Activated B cell treated with CpG ODN at 0.5 μM for 24 hours (primary cell): ENCODE measurements around the gene MIEN1. TPM values are rescaled to one million over a fixed set of nuclear protein-coding genes. Genes with fewer than 3 reads are reported as not detected.

ENCODE experiments used
- ATAC-seq: fragments of 200-7000 bp; cut with Tn5 transposase; one replicate; pipeline ENCODE4 v1.10.0; 2021; ENCODE audit warnings: low read depth, mild to moderate bottlenecking, moderate library complexity
- CTCF ChIA-PET: fragments of 350-600 bp; sonication (Branson Sonifier 250); formaldehyde crosslinking; loops from one replicate; lab custom pipeline; 2021; ENCODE audit warnings: antibody characterized with exemption; lab: Charles Lee
- POLR2A ChIA-PET: fragments of 350-600 bp; sonication (Branson Sonifier 250); formaldehyde crosslinking; loops from one replicate; lab custom pipeline; 2021; ENCODE audit warnings: antibody characterized with exemption; lab: Charles Lee
- DNase-seq: peaks from one replicate; pipeline ENCODE4 v3.0.0; 2022
- H3K27ac Mint-ChIP-seq: one replicate; pipeline ENCODE4 v1.8.0; 2020; ENCODE audit warnings: mixed read lengths
- H3K27me3 Mint-ChIP-seq: one replicate; pipeline ENCODE4 v1.8.0; 2021; ENCODE audit warnings: mixed read lengths
- H3K36me3 Mint-ChIP-seq: one replicate; pipeline ENCODE4 v1.8.0; 2021; ENCODE audit warnings: low read depth, mixed read lengths
- H3K4me1 Mint-ChIP-seq: one replicate; pipeline ENCODE4 v1.8.0; 2021; ENCODE audit warnings: mixed read lengths
- H3K4me3 Mint-ChIP-seq: one replicate; pipeline ENCODE4 v1.8.0; 2020; ENCODE audit warnings: mild to moderate bottlenecking, mixed read lengths
- H3K9me3 Mint-ChIP-seq: one replicate; pipeline ENCODE4 v1.8.0; 2020; ENCODE audit warnings: mixed read lengths
- CTCF ChIP-seq: fragments of 200-600 bp; IDR thresholded peaks from one replicate; pipeline ENCODE4 v1.8.0; 2022; ENCODE audit warnings: antibody characterized with exemption, mild to moderate bottlenecking
- intact Hi-C: fragments of 100-400 bp; cut with micrococcal nuclease; formaldehyde crosslinking; loops from one replicate; pipeline ENCODE4 v1.15.1; 2024
- total RNA-seq: library from RNA; stranded (reverse); gene quantifications from 2 replicates; pipeline ENCODE4 v1.2.3, GENCODE V29; 2022

MIEN1 gene
- total RNA-seq, 1 donor from 2014 or later, result 42.2 TPM

DNA sequence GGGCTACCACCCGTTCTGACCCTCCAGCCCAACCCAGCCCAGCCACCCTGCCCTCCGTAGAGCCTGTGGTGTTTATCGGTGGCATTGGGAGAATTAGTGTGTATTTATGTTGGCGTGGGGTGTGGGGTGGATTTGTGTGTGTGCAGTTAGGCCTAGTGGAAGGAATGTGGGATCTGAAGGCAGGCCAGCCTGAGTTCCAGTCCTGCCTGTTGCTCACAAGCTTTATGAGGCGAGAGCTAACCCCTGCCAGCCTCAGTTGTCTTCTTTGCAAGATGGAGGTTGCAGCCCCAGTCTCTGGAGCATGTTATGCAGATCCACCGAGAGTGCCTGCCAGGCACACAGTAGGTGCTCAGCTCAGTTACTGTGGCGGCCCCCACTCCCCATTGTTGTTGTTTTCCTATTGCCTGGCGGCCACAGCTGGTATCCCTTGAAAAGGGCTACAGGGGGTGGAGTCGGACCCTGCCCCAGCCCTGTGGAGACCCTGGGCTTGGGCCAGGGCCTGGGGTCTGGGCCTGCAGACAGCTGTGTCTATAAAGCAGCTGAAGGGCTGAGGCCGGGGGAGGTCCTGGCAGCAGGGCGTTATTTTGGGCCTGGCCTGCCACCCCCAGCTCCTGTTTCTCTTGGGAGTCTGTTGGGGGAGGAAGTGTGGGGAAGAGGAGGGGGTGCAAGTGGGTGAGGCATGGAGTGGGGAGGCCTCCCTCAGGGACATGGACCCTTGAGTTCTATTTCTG is 25.3 kb downstream of the MIEN1 start:
- no peaks in the 10 kb centered on the region for H3K36me3 Mint-ChIP-seq
- H3K4me3 Mint-ChIP-seq, result no peak overlapping the region
- H3K27ac Mint-ChIP-seq, result no peak overlapping the region
- peaks cover 16% of the 10 kb centered on the region for H3K27me3 Mint-ChIP-seq
- CTCF ChIA-PET, result no interaction called here
- no peaks in the 10 kb centered on the region for H3K9me3 Mint-ChIP-seq
- ATAC-seq, result no peak
- H3K4me1 Mint-ChIP-seq, result peaks cover 23% of the 10 kb centered on the region
- intact Hi-C loops, result no loop called here
- no peak for DNase-seq
- no peak for TF ChIP-seq CTCF
- POLR2A ChIA-PET, result interaction anchor here (0.6 kb wide), 4 partner anchors 9 to 836 kb away, joined by 3 to 4 read pairs (median 4); no protein-coding TSS in a partner anchor

DNA sequence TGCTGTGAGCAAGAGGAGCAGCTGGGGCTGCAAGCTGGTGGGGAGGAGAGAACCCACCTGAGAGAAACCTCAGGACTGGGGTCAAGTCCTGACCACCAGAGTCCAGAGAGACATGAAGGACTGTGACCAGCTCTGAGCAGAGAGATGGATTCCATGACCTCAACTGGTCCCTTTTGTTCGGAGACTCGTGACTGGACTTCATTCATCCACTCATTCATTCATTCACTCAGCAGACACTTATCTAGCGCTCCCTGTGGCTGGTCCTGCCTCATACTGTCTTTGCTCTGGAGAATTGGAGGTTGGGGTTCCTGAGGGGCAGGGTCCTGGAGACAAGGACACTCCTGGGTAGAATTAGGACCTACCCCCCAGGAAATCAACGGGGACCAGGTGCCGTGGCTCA is 26.4 kb downstream of the MIEN1 start:
- CTCF ChIA-PET, result no interaction called here
- no peak overlapping the region for H3K4me3 Mint-ChIP-seq
- no peak for TF ChIP-seq CTCF
- no peaks in the 10 kb centered on the region for H3K36me3 Mint-ChIP-seq
- POLR2A ChIA-PET, result no interaction called here
- DNase-seq (no peak), ATAC-seq (no peak)
- intact Hi-C loops, result no loop called here
- peaks cover 26% of the 10 kb centered on the region for H3K27me3 Mint-ChIP-seq
- peaks cover 22% of the 10 kb centered on the region for H3K4me1 Mint-ChIP-seq
- H3K9me3 Mint-ChIP-seq, result no peaks in the 10 kb centered on the region
- no peak overlapping the region for H3K27ac Mint-ChIP-seq

DNA sequence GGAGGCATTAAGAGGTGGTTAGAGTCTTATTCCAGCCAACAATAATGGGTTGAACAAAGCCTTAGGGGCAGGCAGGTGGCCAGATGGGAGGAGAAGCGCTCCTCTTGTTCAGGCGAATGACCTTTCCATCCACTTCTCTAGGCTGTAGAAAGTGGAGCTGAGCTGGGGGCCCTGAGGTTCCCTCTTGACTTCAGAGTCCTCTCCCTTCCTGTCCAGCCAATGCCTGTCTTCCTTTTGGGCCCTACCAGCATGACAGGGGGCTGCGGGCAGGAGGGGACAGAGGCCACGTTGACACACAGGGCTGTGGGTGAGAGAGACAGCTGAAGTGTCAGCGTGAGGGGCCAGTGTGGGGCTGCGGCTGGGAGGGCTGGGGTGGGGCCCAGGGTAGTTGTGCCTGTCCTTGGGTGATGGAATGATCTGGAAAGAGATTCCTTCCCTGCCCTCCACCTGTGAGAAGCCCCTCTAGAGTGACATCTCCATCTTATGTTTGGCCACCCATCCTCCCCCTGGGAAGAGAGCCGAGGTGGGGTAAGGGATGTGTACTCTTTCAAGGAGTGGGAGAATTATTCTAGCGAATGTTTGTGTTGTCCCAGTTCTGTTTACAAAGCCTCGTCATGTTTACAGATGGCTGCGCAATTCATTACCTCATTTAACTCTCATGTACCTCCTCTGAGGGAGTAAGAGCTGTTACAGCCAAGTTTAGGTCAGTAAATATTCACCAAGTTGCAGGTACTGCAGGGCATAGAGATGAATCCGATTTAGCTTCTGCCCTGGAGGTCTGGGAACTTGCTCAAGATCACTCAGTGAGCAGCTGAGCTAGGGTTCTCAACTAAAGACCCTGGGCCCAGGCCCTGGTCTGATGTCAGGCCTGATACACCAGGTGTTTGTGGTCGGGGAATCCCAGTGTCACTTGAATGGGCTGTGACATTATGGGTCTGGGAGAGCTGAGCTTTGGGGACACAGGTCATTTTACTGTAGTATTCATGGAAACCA is 27.1 kb downstream of the MIEN1 start:
- H3K27me3 Mint-ChIP-seq, result peaks cover 27% of the 10 kb centered on the region
- CTCF ChIA-PET, result no interaction called here
- ATAC-seq (peak; percentile 28), DNase-seq (no peak)
- intact Hi-C loops, result no loop called here
- POLR2A ChIA-PET, result interaction anchor here (0.6 kb wide), 2 partner anchors 27 to 88 kb away, joined by 3 read pairs; no protein-coding TSS in a partner anchor
- no peaks in the 10 kb centered on the region for H3K9me3 Mint-ChIP-seq
- H3K27ac Mint-ChIP-seq, result no peak overlapping the region
- TF ChIP-seq CTCF, result no peak
- peaks cover 22% of the 10 kb centered on the region for H3K4me1 Mint-ChIP-seq
- H3K4me3 Mint-ChIP-seq, result no peak overlapping the region
- H3K36me3 Mint-ChIP-seq, result no peaks in the 10 kb centered on the region

DNA sequence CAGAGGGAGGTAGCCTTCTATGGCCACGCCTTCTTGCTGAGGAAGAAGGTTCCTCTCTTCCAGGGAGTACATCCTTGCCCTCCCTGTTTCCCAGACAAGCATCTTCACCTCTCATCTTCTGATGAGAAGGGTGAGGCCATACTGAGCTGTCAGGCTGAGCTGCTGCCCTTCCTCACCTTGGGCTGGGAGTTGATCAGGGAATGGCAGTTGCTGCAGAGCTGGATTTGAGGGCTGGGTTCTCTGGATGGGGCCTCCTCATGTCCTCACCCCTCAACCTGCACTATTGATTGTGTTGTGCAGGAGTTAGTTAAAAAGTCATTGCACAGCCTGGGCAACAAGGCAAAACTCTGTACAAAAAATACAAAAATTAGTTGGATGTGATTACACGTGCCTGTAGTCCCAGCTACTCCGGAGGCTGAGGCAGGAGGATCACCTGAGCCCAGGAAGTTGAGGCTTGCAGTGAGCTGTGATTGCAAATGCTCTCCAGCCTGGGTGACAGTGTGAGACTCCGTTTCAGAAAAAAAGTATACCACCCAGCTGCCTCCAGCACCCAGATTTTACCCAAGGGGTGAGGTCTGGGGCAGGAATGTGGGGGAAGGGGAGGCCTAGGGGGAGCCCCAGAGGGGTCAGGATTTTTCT is 28.4 kb downstream of the MIEN1 start:
- Mint-ChIP-seq H3K27me3 (peaks cover 30% of the 10 kb centered on the region), H3K27ac (no peak overlapping the region), H3K9me3 (no peaks in the 10 kb centered on the region), H3K4me1 (peaks cover 17% of the 10 kb centered on the region), H3K4me3 (no peak overlapping the region), H3K36me3 (no peaks in the 10 kb centered on the region)
- POLR2A ChIA-PET, result no interaction called here
- ATAC-seq (no peak), DNase-seq (no peak)
- intact Hi-C loops, result no loop called here
- TF ChIP-seq CTCF, result no peak
- CTCF ChIA-PET, result interaction anchor here (1.2 kb wide), 1 partner anchor 49 kb away, joined by 3 read pairs; no protein-coding TSS in a partner anchor
